ENCODE data around the gene OAS3. TPM values are rescaled to one million over a fixed set of nuclear protein-coding genes. Genes with fewer than 3 reads are reported as not detected.
"Not testable (repeated sequence)": the region's sequence is repeated elsewhere in the genome, so short reads cannot be mapped to it uniquely, and the experiment has no call there.

OAS3 gene
- polyA plus RNA-seq, 3 donors from 2014 or later = 2.2 to 16.7 (median 9.0) TPM

GRCh38 chr12:112947761-112948160, 9.5 kb downstream of the OAS3 start:
- no peak for DNase-seq
- Mint-ChIP-seq H3K9me3 (peaks cover 0 to 9% (median 1%) of the 10 kb centered on the region in 6 donors), H3K4me1 (no peaks in the 10 kb centered on the region), H3K27me3 (ENCODE audit: low read depth in 3 of 3) (peaks cover 0 to 4% (median 0%) of the 10 kb centered on the region in 3 donors), H3K4me3 (no peak overlapping the region), H3K36me3 (peaks cover 34 to 69% (median 47%) of the 10 kb centered on the region in 3 donors), H3K27ac (no peak overlapping the region)

GRCh38 chr12:112948806-112949205, 10.5 kb downstream of the OAS3 start:
- no peak overlapping the region for H3K4me3 Mint-ChIP-seq
- no peak for DNase-seq
- H3K27ac Mint-ChIP-seq = no peak overlapping the region
- peaks cover 0 to 4% (median 0%) of the 10 kb centered on the region in 3 donors for H3K27me3 Mint-ChIP-seq (ENCODE audit: low read depth in 3 of 3)
- peaks cover 0 to 9% (median 2%) of the 10 kb centered on the region in 6 donors for H3K9me3 Mint-ChIP-seq
- no peaks in the 10 kb centered on the region for H3K4me1 Mint-ChIP-seq
- H3K36me3 Mint-ChIP-seq = peaks cover 35 to 74% (median 54%) of the 10 kb centered on the region in 3 donors

- H3K27ac Mint-ChIP-seq = no peak overlapping the region
- DNase-seq = no peak
- no peak overlapping the region for H3K4me3 Mint-ChIP-seq
- no peaks in the 10 kb centered on the region for H3K4me1 Mint-ChIP-seq
- H3K27me3 Mint-ChIP-seq (ENCODE audit: low read depth in 3 of 3) = peaks cover 0 to 4% (median 0%) of the 10 kb centered on the region in 3 donors
- H3K9me3 Mint-ChIP-seq = peaks cover 0 to 9% (median 2%) of the 10 kb centered on the region in 6 donors
- H3K36me3 Mint-ChIP-seq = peaks cover 25 to 76% (median 53%) of the 10 kb centered on the region in 3 donors
These were observed 12.4 kb downstream of the OAS3 start for GRCh38 chr12:112950701-112951100.

GRCh38 chr12:112957125-112957524, 18.9 kb downstream of the OAS3 start:
- H3K4me3 Mint-ChIP-seq; H3K27me3 Mint-ChIP-seq (ENCODE audit: low read depth in 3 of 3); H3K4me1 Mint-ChIP-seq; H3K27ac Mint-ChIP-seq; DNase-seq; H3K9me3 Mint-ChIP-seq: not testable (repeated sequence)
- H3K36me3 Mint-ChIP-seq = peaks cover 32 to 88% (median 87%) of the 10 kb centered on the region in 3 donors

- Mint-ChIP-seq H3K9me3 (peaks cover 0 to 7% (median 0%) of the 10 kb centered on the region in 6 donors), H3K27me3 (ENCODE audit: low read depth in 3 of 3) (no peaks in the 10 kb centered on the region), H3K27ac (no peak overlapping the region), H3K4me3 (no peak overlapping the region), H3K4me1 (no peaks in the 10 kb centered on the region), H3K36me3 (peaks cover 38 to 79% (median 79%) of the 10 kb centered on the region in 3 donors)
- no peak for DNase-seq
These were observed 22.8 kb downstream of the OAS3 start for GRCh38 chr12:112961074-112961473.

DNA sequence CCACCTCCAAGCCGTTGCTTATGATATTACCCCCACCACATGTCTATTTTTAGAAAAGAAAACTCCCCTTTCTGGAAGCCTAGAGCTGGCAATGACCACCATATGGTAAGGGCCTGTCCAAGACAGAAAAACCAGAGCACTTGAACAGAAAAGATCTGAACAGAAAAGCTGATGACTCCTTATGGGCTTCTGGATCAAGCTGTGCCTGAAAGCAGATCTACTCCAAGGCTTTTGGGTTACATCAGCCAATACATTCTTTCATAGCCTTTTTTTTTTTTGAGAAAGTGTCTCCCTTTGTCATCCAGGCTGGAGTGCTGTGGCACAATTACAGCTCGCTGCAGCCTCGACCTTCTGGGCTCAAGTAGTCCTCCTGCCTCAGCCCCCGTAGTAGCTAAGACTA, 23.3 kb downstream of the OAS3 start:
- peaks cover 0 to 6% (median 0%) of the 10 kb centered on the region in 6 donors for H3K9me3 Mint-ChIP-seq
- H3K27me3 Mint-ChIP-seq (ENCODE audit: low read depth in 3 of 3) = no peaks in the 10 kb centered on the region
- no peak for DNase-seq
- peaks cover 42 to 79% (median 78%) of the 10 kb centered on the region in 3 donors for H3K36me3 Mint-ChIP-seq
- H3K4me3 Mint-ChIP-seq = no peak overlapping the region
- no peaks in the 10 kb centered on the region for H3K4me1 Mint-ChIP-seq
- H3K27ac Mint-ChIP-seq = no peak overlapping the region

DNA sequence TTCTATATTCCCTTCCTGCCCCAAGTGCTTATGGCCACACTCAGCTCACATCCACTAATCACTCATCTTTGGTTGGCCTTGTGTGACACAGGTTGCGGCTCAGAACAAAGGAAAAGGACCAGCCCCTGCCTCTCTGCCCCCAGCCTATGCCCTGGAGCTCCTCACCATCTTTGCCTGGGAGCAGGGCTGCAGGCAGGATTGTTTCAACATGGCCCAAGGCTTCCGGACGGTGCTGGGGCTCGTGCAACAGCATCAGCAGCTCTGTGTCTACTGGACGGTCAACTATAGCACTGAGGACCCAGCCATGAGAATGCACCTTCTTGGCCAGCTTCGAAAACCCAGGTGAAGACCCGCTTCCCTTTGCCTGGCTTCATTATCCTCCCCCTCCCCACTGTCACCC, 24.3 kb downstream of the OAS3 start:
- Mint-ChIP-seq H3K27ac (no peak overlapping the region), H3K9me3 (peaks cover 0 to 6% (median 0%) of the 10 kb centered on the region in 6 donors), H3K27me3 (ENCODE audit: low read depth in 3 of 3) (no peaks in the 10 kb centered on the region), H3K4me3 (no peak overlapping the region), H3K36me3 (peaks cover 41 to 73% (median 70%) of the 10 kb centered on the region in 3 donors), H3K4me1 (no peaks in the 10 kb centered on the region)
- DNase-seq = no peak

DNA sequence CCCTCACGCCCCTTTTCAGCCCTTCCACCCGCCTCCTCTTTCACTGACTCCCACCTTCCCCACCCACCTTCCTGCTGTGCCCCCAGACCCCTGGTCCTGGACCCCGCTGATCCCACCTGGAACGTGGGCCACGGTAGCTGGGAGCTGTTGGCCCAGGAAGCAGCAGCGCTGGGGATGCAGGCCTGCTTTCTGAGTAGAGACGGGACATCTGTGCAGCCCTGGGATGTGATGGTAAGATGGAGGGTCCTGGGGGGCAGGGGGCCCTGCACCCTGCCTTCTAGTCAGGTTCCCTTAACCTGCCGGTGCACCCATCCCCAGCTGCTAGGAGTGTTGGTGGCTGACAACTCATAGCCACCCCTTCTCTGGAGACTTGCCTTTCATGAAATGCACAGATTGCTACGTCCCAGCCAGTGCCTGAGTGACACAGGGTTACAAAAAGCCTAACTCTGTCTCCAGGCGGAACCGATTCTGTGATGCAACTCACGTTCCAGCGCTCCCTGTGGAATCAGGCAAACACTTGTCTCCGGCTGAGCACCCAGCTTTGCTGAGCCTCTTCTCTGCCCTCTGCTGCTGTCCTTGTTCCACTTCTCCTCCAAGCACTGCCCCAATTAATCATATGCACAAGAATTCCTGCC, 25.1 kb downstream of the OAS3 start:
- Mint-ChIP-seq H3K27ac (no peak overlapping the region), H3K27me3 (ENCODE audit: low read depth in 3 of 3) (peaks cover 0 to 1% (median 0%) of the 10 kb centered on the region in 3 donors), H3K36me3 (peaks cover 36 to 70% (median 69%) of the 10 kb centered on the region in 3 donors), H3K4me3 (no peak overlapping the region), H3K4me1 (no peaks in the 10 kb centered on the region), H3K9me3 (peaks cover 0 to 6% (median 0%) of the 10 kb centered on the region in 6 donors)
- no peak for DNase-seq

DNA sequence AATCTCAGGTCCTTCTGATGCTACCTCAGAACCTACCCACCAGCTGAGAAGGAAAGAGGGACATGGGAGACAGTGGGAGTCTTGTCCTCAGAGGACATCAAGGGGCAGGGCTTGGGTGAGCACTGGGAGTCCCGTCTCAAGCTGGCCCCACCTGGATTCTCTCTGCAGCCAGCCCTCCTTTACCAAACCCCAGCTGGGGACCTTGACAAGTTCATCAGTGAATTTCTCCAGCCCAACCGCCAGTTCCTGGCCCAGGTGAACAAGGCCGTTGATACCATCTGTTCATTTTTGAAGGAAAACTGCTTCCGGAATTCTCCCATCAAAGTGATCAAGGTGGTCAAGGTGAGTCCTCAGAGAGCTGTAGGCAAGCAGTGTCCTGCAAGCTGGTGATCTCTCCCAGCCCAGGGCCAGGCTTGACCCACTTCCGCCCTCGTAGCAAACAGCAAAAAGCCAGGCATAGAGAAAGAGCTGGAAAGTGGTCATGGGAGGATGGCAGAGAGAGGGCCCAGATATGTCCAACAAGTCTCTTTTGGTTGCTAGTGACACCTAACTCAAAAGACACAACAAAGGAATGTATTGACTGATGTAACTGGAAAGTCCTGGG, 25.9 kb downstream of the OAS3 start:
- Mint-ChIP-seq H3K4me1 (no peaks in the 10 kb centered on the region), H3K27ac (no peak overlapping the region), H3K4me3 (no peak overlapping the region), H3K36me3 (peaks cover 35 to 63% (median 62%) of the 10 kb centered on the region in 3 donors), H3K27me3 (ENCODE audit: low read depth in 3 of 3) (peaks cover 0 to 1% (median 0%) of the 10 kb centered on the region in 3 donors), H3K9me3 (peaks cover 0 to 6% (median 0%) of the 10 kb centered on the region in 6 donors)
- DNase-seq = no peak

DNA sequence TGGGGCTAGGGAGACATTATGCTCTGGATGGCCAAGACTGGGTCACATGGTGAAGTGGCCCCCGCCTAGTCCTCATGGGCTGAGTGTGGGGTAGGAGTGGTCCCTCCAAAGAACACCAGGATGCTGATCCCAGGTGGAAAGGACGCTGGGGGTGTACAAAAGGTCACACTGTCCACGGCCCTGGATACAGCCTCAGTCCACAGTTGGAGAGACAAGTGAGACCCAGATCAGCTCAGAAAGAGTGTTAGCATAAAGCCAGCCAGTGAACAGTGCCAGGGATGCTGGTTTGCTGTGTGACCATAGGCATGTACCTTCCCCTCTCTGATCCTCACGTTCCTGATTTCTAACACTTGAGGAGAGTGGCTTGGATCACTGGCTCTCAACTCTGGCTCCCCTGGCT, 26.6 kb downstream of the OAS3 start:
- H3K27ac Mint-ChIP-seq = no peak overlapping the region
- H3K27me3 Mint-ChIP-seq (ENCODE audit: low read depth in 3 of 3) = peaks cover 0 to 3% (median 0%) of the 10 kb centered on the region in 3 donors
- no peak for DNase-seq
- H3K9me3 Mint-ChIP-seq = peaks cover 0 to 2% (median 0%) of the 10 kb centered on the region in 6 donors
- no peaks in the 10 kb centered on the region for H3K4me1 Mint-ChIP-seq
- peaks cover 27 to 59% (median 56%) of the 10 kb centered on the region in 3 donors for H3K36me3 Mint-ChIP-seq
- no peak overlapping the region for H3K4me3 Mint-ChIP-seq

DNA sequence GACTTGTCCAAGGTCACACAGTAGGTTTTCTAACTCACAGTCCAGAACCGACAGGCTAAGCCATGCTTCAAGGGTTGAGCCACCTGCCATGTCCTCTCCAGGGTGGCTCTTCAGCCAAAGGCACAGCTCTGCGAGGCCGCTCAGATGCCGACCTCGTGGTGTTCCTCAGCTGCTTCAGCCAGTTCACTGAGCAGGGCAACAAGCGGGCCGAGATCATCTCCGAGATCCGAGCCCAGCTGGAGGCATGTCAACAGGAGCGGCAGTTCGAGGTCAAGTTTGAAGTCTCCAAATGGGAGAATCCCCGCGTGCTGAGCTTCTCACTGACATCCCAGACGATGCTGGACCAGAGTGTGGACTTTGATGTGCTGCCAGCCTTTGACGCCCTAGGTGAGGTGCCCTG, 27.4 kb downstream of the OAS3 start:
- no peak for DNase-seq
- H3K9me3 Mint-ChIP-seq = peaks cover 0 to 2% (median 0%) of the 10 kb centered on the region in 6 donors
- H3K4me3 Mint-ChIP-seq = no peak overlapping the region
- peaks cover 26 to 57% (median 53%) of the 10 kb centered on the region in 3 donors for H3K36me3 Mint-ChIP-seq
- H3K4me1 Mint-ChIP-seq = no peaks in the 10 kb centered on the region
- no peak overlapping the region for H3K27ac Mint-ChIP-seq
- peaks cover 0 to 3% (median 0%) of the 10 kb centered on the region in 3 donors for H3K27me3 Mint-ChIP-seq (ENCODE audit: low read depth in 3 of 3)

GRCh38 chr12:112967306-112967705, 29.0 kb downstream of the OAS3 start:
- no peak for DNase-seq
- Mint-ChIP-seq H3K4me1 (no peaks in the 10 kb centered on the region), H3K36me3 (peaks cover 16 to 40% (median 38%) of the 10 kb centered on the region in 3 donors), H3K4me3 (no peak overlapping the region), H3K27me3 (ENCODE audit: low read depth in 3 of 3) (peaks cover 0 to 3% (median 0%) of the 10 kb centered on the region in 3 donors), H3K27ac (no peak overlapping the region), H3K9me3 (peaks cover 0 to 2% (median 0%) of the 10 kb centered on the region in 6 donors)

GRCh38 chr12:112967858-112968257, 29.6 kb downstream of the OAS3 start:
- H3K27ac Mint-ChIP-seq = no peak overlapping the region
- no peaks in the 10 kb centered on the region for H3K4me1 Mint-ChIP-seq
- H3K27me3 Mint-ChIP-seq (ENCODE audit: low read depth in 3 of 3) = peaks cover 0 to 3% (median 0%) of the 10 kb centered on the region in 3 donors
- peaks cover 0 to 2% (median 0%) of the 10 kb centered on the region in 6 donors for H3K9me3 Mint-ChIP-seq
- H3K4me3 Mint-ChIP-seq = no peak overlapping the region
- peaks cover 12 to 36% (median 35%) of the 10 kb centered on the region in 3 donors for H3K36me3 Mint-ChIP-seq
- no peak for DNase-seq

GRCh38 chr12:112969547-112970306, 31.5 kb downstream of the OAS3 start:
- Mint-ChIP-seq H3K4me3 (no peak overlapping the region), H3K27me3 (ENCODE audit: low read depth in 3 of 3) (peaks cover 0 to 3% (median 0%) of the 10 kb centered on the region in 3 donors), H3K9me3 (no peaks in the 10 kb centered on the region), H3K27ac (no peak overlapping the region), H3K36me3 (peaks cover 5 to 29% (median 25%) of the 10 kb centered on the region in 3 donors), H3K4me1 (no peaks in the 10 kb centered on the region)
- DNase-seq = no peak
